NCI-H187 treated with DMSO at 0.1 percent for 48 hours (cell line): ENCODE results near the gene CCDC159.
"Not testable (repeated sequence)": the region's sequence is repeated elsewhere in the genome, so short reads cannot be mapped to it uniquely, and the experiment has no call there.

ENCODE experiments used
- DNase-seq: peaks from one replicate; lab custom pipeline; 2025; lab: John Stamatoyannopoulos, UW

Gene CCDC159

DNA sequence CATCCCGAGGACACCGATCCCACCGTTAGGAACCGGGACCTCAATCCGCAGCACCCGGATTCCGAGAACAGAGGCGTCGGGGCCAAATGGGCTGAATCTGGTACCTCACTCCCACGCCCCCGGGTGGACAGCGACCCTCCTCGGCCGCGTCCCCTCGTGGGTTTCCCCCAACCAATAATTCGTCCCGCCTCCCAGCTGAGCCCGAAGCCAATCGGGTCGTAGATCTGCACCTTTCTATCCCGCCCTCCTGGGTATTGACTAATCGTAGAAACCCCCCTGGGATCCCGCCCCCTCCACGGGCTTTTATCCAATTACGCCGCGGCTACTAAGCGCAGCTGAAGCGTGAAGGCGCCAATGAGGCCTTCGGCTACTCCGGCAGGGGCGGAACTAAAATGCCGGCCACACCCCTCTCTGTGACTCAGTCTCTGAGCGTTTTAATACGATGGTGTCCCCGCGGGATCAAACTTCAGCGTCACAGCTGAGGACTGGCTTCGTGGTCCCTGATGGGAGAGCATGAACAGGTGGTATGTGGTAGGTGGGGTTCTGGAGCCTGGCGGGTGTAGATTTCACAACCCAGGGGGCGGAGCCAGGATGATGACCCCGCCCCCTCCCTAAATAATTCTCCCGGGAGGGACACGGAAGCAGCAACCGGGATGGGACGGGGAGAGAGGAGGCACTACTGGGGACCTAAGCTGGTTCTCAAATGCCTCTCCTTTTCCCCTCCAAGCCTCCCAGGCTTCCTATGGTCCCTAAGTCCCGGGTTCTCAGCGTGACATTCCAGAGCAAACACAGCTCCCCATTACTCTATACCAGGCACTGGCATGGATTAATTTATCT lies at the start of gene CCDC159, which contains the start of gene TMEM205:
CCDC159 (plus strand) TSS at position 416 of the 837 bp plus-strand sequence; CDS start at position 504, 88 bp downstream.
TMEM205 (minus strand) TSS at position 165 of the 837 bp plus-strand sequence. CDS start 649 bp downstream, outside the sequence.
- peak; percentile 77 for DNase-seq

GRCh38 chr19:11299946-11300810 lies 46.1 kb upstream of the CCDC159 start:
- no peak for DNase-seq

DNA sequence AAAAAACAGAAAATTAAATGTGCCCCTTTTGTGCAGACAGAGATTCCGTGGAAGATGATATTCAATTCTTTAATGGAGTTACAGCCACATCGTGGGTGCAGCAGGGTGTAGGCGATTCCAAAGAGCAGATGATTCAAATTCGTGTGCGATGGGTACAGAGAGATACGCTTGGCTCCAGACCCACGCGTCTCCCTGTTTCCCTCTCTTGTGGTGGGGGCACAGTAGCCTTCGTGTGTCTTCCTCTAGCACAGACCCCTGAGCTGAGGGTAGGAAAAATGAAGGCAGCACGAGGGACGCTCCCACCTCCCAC lies 45.6 kb upstream of the CCDC159 start:
- DNase-seq, result no peak

DNA sequence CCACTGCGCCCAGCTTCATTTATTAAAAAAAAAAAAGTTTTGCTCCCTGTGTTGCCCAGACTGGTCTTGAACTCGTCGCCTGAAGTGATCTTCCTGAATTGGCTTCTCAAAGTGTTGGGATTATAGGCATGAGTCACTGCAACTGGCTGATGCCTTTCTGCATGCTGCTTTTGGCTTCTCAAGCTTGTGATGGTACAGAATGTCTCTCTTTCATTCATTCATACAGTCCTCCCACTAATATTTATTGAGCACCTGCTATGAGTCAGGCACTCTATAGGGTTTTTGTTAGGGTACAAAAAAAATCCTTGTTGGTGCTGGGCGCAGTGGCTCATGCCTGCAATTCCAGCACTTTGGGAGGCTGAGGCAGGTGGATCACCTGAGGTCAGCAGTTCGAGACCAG lies 41.4 kb upstream of the CCDC159 start:
- no peak for DNase-seq

- no peak for DNase-seq
These were observed 40.0 kb upstream of the CCDC159 start for GRCh38 chr19:11306337-11306736.

- DNase-seq, result not testable (repeated sequence)
These were observed 25.9 kb upstream of the CCDC159 start for GRCh38 chr19:11320278-11320995.

- no peak for DNase-seq
These were observed 24.9 kb upstream of the CCDC159 start for GRCh38 chr19:11321191-11322126.

DNA sequence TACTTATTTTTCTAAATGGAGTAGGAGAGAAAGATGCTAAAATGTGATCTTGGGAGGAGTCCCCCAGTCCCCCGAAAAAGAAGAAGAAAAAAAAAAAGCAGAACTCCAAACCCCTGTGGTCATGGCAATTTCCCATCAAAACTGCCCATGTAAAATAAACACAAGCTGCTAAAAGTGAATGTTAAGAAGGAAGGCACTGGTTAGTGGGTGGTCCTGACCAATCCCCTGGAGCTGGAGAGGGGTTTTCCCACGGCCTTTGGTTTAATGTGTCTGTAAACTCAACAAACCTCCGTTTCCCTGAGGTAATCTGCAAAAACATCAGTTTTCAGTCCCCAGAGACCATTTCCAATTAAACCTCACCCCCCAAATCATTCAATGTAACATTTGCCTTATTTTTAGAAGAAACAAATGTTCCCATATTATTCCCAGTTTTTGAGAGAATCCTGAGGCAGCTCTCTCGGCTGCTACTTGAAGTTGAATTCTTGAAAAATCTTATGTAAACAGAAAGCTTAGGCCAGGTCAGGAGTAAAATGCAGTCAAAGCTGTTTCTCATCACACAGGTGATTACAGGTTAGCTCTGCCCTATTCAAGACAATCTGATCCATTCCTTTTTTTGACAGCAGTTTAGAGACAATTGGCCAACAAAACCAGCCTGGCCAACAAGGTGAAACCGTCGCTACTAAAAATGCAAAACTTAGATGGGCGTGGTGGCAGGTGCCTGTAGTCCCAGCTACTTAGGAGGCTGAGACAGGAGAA lies 23.9 kb upstream of the CCDC159 start:
- no peak for DNase-seq

DNA sequence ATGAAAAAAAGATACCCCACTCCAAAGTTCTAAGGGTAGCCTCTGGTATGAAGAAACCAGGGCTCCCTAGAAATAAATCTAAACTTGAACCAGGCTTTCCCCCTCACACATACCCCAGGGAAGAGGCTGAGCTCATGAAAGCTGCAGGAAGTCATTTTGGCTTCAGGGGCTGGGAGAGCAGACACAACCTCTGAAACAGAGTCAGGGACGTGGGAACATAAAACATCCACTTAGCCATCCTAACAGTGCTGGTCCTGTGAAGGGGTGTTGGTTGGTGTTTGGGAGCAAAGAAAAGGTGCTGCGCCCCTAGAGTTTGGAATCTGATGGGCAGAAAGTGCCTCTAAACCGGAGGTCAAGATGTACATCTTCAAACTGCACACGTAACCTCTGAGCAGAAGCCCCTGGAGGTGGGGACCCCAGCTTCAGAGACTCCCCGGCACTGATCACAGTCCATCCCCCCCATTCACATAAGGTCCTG lies 22.7 kb upstream of the CCDC159 start:
- DNase-seq, result no peak

DNA sequence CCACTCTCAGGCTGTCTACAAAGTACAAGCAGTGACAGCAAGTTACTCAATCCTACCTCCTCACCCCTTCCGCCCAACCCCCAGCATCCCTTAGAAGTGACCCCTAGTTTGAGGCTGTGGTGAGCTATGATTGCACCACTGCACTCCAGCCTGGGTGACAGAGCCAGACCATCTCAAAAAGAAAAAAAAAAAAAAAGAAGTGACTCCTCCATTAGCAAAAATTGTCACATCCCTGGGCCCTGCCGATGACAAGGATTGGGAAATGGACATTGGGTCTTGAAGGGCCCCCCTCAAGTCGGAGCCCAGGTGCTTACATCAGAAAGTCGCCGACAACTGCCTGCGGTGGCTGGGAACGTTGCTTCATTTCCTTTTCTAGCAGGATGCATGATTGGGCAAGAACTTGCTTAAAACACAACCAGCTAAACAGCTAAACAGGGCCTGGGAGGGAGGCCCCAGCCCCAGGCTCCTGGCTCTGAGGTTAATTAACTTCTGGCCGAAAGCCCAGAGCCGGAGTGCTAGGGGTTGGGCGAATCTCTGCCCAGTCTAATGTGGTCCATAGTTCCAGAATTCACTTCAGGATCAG lies 22.1 kb upstream of the CCDC159 start:
- no peak for DNase-seq

GRCh38 chr19:11324748-11325389 lies 21.4 kb upstream of the CCDC159 start:
- no peak for DNase-seq

- DNase-seq, result no peak
These were observed 20.8 kb upstream of the CCDC159 start for GRCh38 chr19:11325544-11325943.

- no peak for DNase-seq
These were observed 16.2 kb upstream of the CCDC159 start for GRCh38 chr19:11330127-11330526.

DNA sequence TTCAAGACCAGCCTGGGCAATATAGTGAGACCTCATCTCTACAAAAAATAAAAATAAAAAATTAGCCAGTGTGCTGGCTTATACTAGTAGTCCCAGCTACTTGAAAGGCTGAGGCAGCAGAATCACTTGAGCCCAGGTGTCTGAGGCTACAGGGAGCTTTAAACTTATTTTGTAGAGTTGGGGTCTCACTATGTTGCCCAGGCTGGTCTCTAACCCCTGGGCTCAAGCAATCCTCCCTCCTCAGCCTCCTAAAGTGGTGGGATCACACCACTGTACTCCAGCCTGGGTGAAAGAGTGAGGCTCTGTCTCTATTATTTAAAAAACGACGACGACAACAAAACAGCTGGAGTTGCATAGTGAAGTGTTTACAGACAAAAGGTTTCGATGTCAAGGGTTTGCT lies 14.8 kb upstream of the CCDC159 start:
- DNase-seq, result no peak

- DNase-seq, result no peak
These were observed 13.5 kb upstream of the CCDC159 start for GRCh38 chr19:11332822-11333221.

- not testable (repeated sequence) for DNase-seq
These were observed 12.5 kb upstream of the CCDC159 start for GRCh38 chr19:11333838-11334237.

GRCh38 chr19:11335449-11336146 lies 10.7 kb upstream of the CCDC159 start:
- no peak for DNase-seq

DNA sequence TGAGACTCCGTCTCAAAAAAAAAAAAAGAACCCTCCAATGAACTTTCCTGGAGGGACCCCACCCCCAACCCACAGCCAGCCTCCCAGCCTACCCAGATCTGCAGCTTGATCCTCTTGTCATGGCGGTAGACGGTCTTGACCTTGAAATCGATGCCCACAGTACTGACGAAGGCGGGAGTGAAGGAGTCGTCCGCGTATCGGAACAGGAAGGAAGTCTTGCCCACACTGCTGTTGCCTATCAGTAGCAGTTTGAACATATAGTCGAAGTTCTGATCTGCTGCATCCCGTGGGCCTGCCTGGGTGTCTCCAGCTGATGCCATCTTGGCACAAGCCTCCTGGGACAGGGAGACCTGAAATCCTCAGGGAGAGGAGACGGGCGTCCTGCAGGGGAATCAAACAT lies 9.2 kb upstream of the CCDC159 start:
- no peak for DNase-seq

DNA sequence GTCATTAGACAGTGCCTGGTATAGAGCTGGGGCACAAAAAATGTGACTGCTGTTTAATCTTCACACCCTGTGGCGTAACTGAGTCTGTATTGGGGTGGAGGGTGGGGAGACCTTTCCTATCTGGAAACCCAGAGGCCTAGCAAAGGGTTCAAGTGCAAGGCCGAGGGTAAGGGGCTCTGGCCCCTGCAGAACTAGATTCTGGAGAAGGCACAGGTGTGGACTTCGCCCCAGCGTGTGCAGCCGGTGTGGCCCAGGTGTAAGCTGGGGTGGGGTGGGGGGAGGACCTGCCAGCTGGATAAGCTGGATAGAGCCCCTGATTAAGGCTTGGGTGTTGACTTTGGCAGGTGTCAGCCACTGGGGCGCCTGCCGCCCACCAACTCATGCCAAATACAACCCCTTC lies 8.2 kb upstream of the CCDC159 start:
- DNase-seq, result no peak
